ENCODE measurements around the gene TRPM8. TPM values are rescaled to one million over a fixed set of nuclear protein-coding genes. Genes with fewer than 3 reads are reported as not detected.

Gene TRPM8
- total RNA-seq, 3 donors from 2014 or later (not counting 1 experiment from before 2014, with no cell fraction given): not detected

GRCh38 chr2:233994151-233994550 is 77.0 kb downstream of the TRPM8 start:
- no peak for TF ChIP-seq CTCF (IDR thresholded peaks at IDR 0.05)
- H3K27me3 Mint-ChIP-seq (ENCODE audit: low read depth in 2 of 2): no peaks in the 10 kb centered on the region
- no peaks in the 10 kb centered on the region for H3K27me3 ChIP-seq (ENCODE audit: control insufficient read depth, insufficient read depth, low read length)
- H3K4me3 Mint-ChIP-seq: no peak overlapping the region
- H3K27ac Mint-ChIP-seq: no peak overlapping the region
- 91% methylated on average over 5 of the region's 5 CpGs for WGBS (ENCODE audit: insufficient coverage)
- H3K27ac ChIP-seq (ENCODE audit: low read length): no peak overlapping the region
- DNase-seq (no peak), ATAC-seq (no peak)
- H3K4me1 Mint-ChIP-seq: peaks cover 45 to 51% of the 10 kb centered on the region in 2 donors
- peaks cover 69% of the 10 kb centered on the region for H3K4me1 ChIP-seq (ENCODE audit: control insufficient read depth, insufficient read depth, low read length)
- peaks cover 3% of the 10 kb centered on the region for H3K9me3 ChIP-seq (ENCODE audit: control insufficient read depth, insufficient read depth, low read length)
- no peaks in the 10 kb centered on the region for H3K36me3 ChIP-seq (ENCODE audit: control insufficient read depth, insufficient read depth, low read length)
- no peaks in the 10 kb centered on the region for H3K9me3 Mint-ChIP-seq
- intact Hi-C loops (cut with micrococcal nuclease): loop anchor here (5.0 to 10.0 kb wide), 2 partner anchors 83 to 431 kb away; no protein-coding TSS in a partner anchor
- no peaks in the 10 kb centered on the region for H3K36me3 Mint-ChIP-seq
- no peak overlapping the region for H3K4me3 ChIP-seq (ENCODE audit: low read length)

- no peak overlapping the region for H3K27ac Mint-ChIP-seq
- WGBS (ENCODE audit: insufficient coverage): 76% methylated on average over 5 of the region's 5 CpGs
- peaks cover 29 to 35% of the 10 kb centered on the region in 2 donors for H3K4me1 Mint-ChIP-seq
Measured at GRCh38 chr2:233996000-233996399, 78.8 kb downstream of the TRPM8 start.

GRCh38 chr2:233996461-233996860 is 79.3 kb downstream of the TRPM8 start:
- Histone ChIP-seq H3K4me3 (ENCODE audit: low read length) (no peak overlapping the region), H3K9me3 (ENCODE audit: control insufficient read depth, insufficient read depth, low read length) (no peaks in the 10 kb centered on the region), H3K36me3 (ENCODE audit: control insufficient read depth, insufficient read depth, low read length) (no peaks in the 10 kb centered on the region), H3K4me1 (ENCODE audit: control insufficient read depth, insufficient read depth, low read length) (peaks cover 66% of the 10 kb centered on the region), H3K27ac (ENCODE audit: low read length) (no peak overlapping the region), H3K27me3 (ENCODE audit: control insufficient read depth, insufficient read depth, low read length) (no peaks in the 10 kb centered on the region)
- H3K4me1 Mint-ChIP-seq: peaks cover 29 to 35% of the 10 kb centered on the region in 2 donors
- no peaks in the 10 kb centered on the region for H3K36me3 Mint-ChIP-seq
- H3K9me3 Mint-ChIP-seq: no peaks in the 10 kb centered on the region
- no peaks in the 10 kb centered on the region for H3K27me3 Mint-ChIP-seq (ENCODE audit: low read depth in 2 of 2)
- DNase-seq (no peak), ATAC-seq (no peak)
- 97% methylated on average over 5 of the region's 5 CpGs for WGBS (ENCODE audit: insufficient coverage)
- no peak overlapping the region for H3K4me3 Mint-ChIP-seq
- intact Hi-C loops (cut with micrococcal nuclease): loop anchor here (10.0 kb wide), 1 partner anchor 428 kb away; no protein-coding TSS in a partner anchor
- H3K27ac Mint-ChIP-seq: no peak overlapping the region
- TF ChIP-seq CTCF (IDR thresholded peaks at IDR 0.05): no peak

More at GRCh38 chr2:233996000-233996399, 78.8 kb downstream of the TRPM8 start:
- H3K4me1 ChIP-seq (ENCODE audit: control insufficient read depth, insufficient read depth, low read length): peaks cover 66% of the 10 kb centered on the region
- no peak for DNase-seq
- H3K27me3 ChIP-seq (ENCODE audit: control insufficient read depth, insufficient read depth, low read length): no peaks in the 10 kb centered on the region
- no peak for TF ChIP-seq CTCF (IDR thresholded peaks at IDR 0.05)
- no peaks in the 10 kb centered on the region for H3K36me3 ChIP-seq (ENCODE audit: control insufficient read depth, insufficient read depth, low read length)
- no peak for ATAC-seq
- H3K27me3 Mint-ChIP-seq (ENCODE audit: low read depth in 2 of 2): no peaks in the 10 kb centered on the region
- H3K36me3 Mint-ChIP-seq: no peaks in the 10 kb centered on the region
- H3K4me3 ChIP-seq (ENCODE audit: low read length): no peak overlapping the region
- H3K9me3 Mint-ChIP-seq: no peaks in the 10 kb centered on the region
- no peak overlapping the region for H3K4me3 Mint-ChIP-seq
- H3K27ac ChIP-seq (ENCODE audit: low read length): no peak overlapping the region
- H3K9me3 ChIP-seq (ENCODE audit: control insufficient read depth, insufficient read depth, low read length): no peaks in the 10 kb centered on the region
- intact Hi-C loops (cut with micrococcal nuclease): loop anchor here (10.0 kb wide), 1 partner anchor 429 kb away; no protein-coding TSS in a partner anchor

- TF ChIP-seq CTCF (IDR thresholded peaks at IDR 0.05): no peak
- DNase-seq: no peak
- ATAC-seq: no peak
- Mint-ChIP-seq H3K36me3 (no peaks in the 10 kb centered on the region), H3K27me3 (ENCODE audit: low read depth in 2 of 2) (no peaks in the 10 kb centered on the region), H3K4me1 (peaks cover 29 to 35% of the 10 kb centered on the region in 2 donors), H3K4me3 (no peak overlapping the region), H3K27ac (peak overlapping the region in 1 of 2 donors; percentile 54), H3K9me3 (no peaks in the 10 kb centered on the region)
- Histone ChIP-seq H3K4me1 (ENCODE audit: control insufficient read depth, insufficient read depth, low read length) (peaks cover 71% of the 10 kb centered on the region), H3K27ac (ENCODE audit: low read length) (no peak overlapping the region), H3K27me3 (ENCODE audit: control insufficient read depth, insufficient read depth, low read length) (no peaks in the 10 kb centered on the region), H3K9me3 (ENCODE audit: control insufficient read depth, insufficient read depth, low read length) (no peaks in the 10 kb centered on the region), H3K4me3 (ENCODE audit: low read length) (no peak overlapping the region), H3K36me3 (ENCODE audit: control insufficient read depth, insufficient read depth, low read length) (no peaks in the 10 kb centered on the region)
- intact Hi-C loops (cut with micrococcal nuclease): loop anchor here (10.0 kb wide), 1 partner anchor 427 kb away; no protein-coding TSS in a partner anchor
- WGBS (ENCODE audit: insufficient coverage): 24% methylated on average over 1 of the region's 1 CpG
Measured at GRCh38 chr2:233997707-233998106, 80.5 kb downstream of the TRPM8 start.

Data from natural killer cell (primary cell).